NOMO-1 treated with dmso at 0.1 percent for 144 hours (cell line): ENCODE measurements around the gene DAPK2.
"Not testable (repeated sequence)": the region's sequence is repeated elsewhere in the genome, so short reads cannot be mapped to it uniquely, and the experiment has no call there.

Experiments
- DNase-seq: peaks from one replicate; lab custom pipeline; 2025; ENCODE audit not compliant: unreplicated experiment; lab: John Stamatoyannopoulos, UW

The DAPK2 gene

DNA sequence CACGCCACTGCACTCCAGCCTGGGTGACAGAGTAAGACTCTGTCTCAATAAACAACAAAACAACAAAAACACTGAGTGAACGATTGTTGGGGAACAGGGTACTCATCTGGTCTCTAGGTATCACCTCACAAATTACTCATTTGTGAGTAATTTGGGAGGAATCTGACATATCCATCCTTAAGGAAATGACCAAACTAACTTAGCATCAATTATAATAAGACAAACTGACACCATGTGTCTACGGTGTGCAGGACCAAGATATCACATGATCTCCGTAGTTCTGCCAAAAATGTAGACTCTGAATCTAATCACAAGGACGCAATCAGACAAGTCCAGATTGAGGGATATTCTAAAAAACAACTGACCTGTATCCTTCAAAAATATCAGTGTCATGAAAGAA is 12.0 kb upstream of the DAPK2 start:
- DNase-seq: no peak

GRCh38 chr15:64053674-64054073 is 7.4 kb upstream of the DAPK2 start:
- not testable (repeated sequence) for DNase-seq

GRCh38 chr15:64052925-64053491 is 6.7 kb upstream of the DAPK2 start:
- DNase-seq: no peak

DNA sequence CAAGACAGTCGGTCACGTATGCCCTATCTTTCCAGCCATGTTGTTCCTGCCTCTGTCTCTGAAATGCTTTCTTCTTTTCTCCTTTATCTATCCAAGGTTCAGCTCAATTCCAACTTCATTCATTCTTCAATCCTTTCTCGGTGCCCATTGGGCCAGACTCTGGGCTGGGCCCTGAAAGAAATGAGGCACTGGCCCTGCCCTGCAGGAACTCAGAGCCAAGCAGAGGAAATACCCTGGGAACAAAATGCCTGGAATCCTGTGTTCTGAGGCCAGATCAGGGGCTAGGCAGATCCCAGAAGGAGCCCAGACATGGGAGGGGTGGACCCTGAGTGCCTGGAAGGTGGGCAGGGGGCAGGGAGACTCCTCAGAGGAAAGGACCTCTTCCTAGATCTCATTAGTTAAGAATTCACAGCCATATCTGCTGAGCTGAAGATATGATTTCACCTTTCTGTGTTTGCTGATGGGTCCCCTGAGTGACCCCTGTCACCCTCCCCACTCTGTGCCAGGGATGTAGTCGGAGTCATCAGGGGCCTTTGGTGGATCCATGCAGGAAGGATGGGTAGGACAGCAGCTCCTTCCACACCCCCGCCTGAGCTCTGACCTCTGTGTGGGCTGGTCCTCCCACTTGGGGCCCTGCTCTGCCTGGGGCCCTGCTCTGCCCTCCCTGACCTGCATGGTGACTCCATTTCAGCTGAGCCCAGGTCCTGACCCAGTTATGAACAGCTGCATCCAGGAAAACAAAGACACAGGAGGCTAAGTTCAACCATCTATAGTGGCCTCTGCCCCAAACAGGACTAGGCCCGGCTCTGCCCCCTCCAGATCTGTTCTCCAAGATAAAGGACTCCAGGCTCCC is 5.3 kb upstream of the DAPK2 start:
- DNase-seq: no peak

- no peak for DNase-seq
These were observed 4.8 kb upstream of the DAPK2 start for GRCh38 chr15:64051093-64051402.

- no peak for DNase-seq
These were observed 4.2 kb upstream of the DAPK2 start for GRCh38 chr15:64050281-64051092.

- peak; percentile 89 for DNase-seq
These were observed 2.6 kb upstream of the DAPK2 start for GRCh38 chr15:64048781-64049460.

- no peak for DNase-seq
These were observed 388 bp downstream of the DAPK2 start for GRCh38 chr15:64045774-64046420.

DNA sequence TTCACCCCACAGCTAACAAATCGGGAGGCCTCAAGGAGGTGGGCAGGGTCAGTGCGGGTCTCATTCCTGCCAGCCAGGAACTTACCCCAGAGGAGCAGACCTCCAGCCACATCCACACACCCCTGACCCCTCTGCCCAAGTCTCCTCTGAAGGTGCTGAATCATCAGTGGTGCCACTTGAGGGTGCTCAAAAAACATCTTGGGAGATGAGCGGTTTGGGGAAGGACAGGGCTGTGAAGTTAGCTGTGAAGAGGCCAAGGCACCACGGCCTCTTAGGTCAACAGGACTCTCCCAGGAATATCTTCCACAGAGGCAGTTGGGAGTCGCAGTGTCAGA is 1.2 kb downstream of the DAPK2 start:
- DNase-seq: no peak

GRCh38 chr15:64044300-64045100 is 1.8 kb downstream of the DAPK2 start:
- DNase-seq: peak; percentile 42

- DNase-seq: no peak
These were observed 7.2 kb downstream of the DAPK2 start for GRCh38 chr15:64038878-64039610.

- DNase-seq: no peak
These were observed 8.3 kb downstream of the DAPK2 start for GRCh38 chr15:64037966-64038365.

- no peak for DNase-seq
These were observed 9.2 kb downstream of the DAPK2 start for GRCh38 chr15:64037116-64037515.

DNA sequence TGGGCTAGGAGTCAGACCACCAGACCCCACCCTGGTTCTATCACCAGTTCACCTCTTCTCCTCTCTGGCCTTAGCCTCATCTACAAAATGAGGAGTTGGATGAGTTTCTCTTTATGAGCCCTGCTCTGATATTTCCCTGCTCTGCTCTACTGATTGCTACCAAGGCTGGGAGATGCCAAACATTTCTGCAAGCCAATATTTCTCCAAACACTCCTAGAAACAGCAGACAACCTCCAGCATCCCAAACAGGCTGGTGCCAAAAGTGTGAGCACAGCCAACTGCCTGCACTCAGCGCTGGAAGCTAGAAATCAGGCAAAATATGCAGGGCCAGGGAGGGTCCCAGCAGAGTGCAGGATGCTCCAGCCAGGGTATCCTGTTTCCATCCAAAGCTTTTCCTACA is 10.8 kb downstream of the DAPK2 start:
- DNase-seq: no peak

DNA sequence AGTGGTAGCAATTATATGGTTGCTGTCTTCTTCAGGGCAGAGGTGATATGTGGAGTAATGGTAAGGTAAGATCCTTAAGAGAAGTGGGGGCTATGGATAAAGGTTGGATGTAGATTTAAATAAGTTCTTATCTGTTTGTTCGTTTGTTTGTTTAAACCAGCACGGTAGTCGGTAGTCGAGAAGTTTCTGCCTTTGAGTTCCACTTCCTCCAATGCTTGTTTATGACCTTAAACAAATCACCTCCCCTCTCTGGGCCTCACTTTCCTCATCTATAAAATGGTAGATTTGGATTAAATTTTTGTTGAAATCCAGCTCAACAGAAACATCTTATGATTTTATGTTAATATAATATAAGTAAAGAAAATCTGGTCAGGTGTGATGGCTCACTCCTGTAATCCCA is 11.8 kb downstream of the DAPK2 start:
- no peak for DNase-seq

GRCh38 chr15:64032329-64032728 is 14.0 kb downstream of the DAPK2 start:
- DNase-seq: no peak

- DNase-seq: no peak
These were observed 16.2 kb downstream of the DAPK2 start for GRCh38 chr15:64030123-64030522.

DNA sequence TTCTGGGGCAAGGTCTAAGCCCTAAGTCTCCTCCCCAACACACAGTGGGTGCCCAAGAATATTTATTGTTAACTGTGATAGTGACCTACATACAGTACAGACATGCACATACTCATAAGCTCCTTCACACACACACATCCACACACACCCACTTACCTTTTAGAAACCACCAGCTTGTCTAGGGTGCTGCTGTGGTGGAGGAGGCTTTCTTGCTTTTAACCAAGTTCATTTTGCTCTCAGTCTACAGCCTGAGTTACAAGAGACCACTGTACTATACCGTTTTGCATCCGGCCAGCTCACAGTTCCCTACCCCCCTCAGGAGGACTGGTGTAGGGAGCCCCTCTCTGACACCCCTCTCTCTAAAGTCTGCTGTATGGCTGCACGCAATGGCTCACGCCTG is 16.7 kb downstream of the DAPK2 start:
- no peak for DNase-seq

DNA sequence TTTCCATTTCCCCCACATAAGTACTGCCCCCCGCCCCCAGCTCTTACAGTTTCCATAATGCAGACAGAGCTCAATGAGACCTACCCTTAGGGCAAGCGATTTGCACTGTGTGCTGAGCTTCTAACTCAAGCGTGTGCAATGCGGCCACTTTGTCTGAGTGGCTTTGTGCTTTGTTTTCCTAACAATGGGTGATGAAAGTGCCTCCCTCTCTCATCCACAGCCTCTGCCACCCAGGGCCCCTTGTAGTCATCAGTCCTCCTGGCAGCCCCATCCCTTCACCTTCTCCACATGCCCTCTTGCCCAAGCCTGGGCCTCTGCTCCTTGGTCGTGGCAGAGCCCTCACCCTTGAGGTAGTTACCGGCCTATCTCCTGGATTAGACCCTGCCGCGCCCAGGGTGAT is 17.2 kb downstream of the DAPK2 start:
- DNase-seq: no peak

- DNase-seq: no peak
These were observed 19.7 kb downstream of the DAPK2 start for GRCh38 chr15:64026591-64026990.
